Measurements from ENCODE around the gene ZNF574.
"Not testable (repeated sequence)": the region's sequence is repeated elsewhere in the genome, so short reads cannot be mapped to it uniquely, and the experiment has no call there.

Gene ZNF574

GRCh38 chr19:42083537-42083936, 7.6 kb downstream of the ZNF574 start:
- DNase-seq: no peak

GRCh38 chr19:42086188-42086736, 10.3 kb downstream of the ZNF574 start:
- no peak for DNase-seq

- no peak for DNase-seq
Measured at GRCh38 chr19:42086770-42087550, 11.0 kb downstream of the ZNF574 start.

- DNase-seq: no peak
Measured at GRCh38 chr19:42088471-42089190, 12.7 kb downstream of the ZNF574 start.

- no peak for DNase-seq
Measured at GRCh38 chr19:42089191-42089750, 13.3 kb downstream of the ZNF574 start.

GRCh38 chr19:42089772-42090171, 13.8 kb downstream of the ZNF574 start:
- no peak for DNase-seq

GRCh38 chr19:42090672-42091071, 14.7 kb downstream of the ZNF574 start:
- no peak for DNase-seq

GRCh38 chr19:42091300-42091699, 15.3 kb downstream of the ZNF574 start:
- DNase-seq: no peak

GRCh38 chr19:42091742-42092141, 15.8 kb downstream of the ZNF574 start:
- DNase-seq: no peak

- peak; percentile 46 for DNase-seq
Measured at GRCh38 chr19:42092350-42092749, 16.4 kb downstream of the ZNF574 start.

GRCh38 chr19:42093505-42093904, 17.5 kb downstream of the ZNF574 start:
- no peak for DNase-seq

- no peak for DNase-seq
Measured at GRCh38 chr19:42093926-42094325, 18.0 kb downstream of the ZNF574 start.

- DNase-seq: no peak
Measured at GRCh38 chr19:42095142-42095813, 19.3 kb downstream of the ZNF574 start.

- no peak for DNase-seq
Measured at GRCh38 chr19:42095814-42096230, 19.9 kb downstream of the ZNF574 start.

- no peak for DNase-seq
Measured at GRCh38 chr19:42096255-42096837, 20.4 kb downstream of the ZNF574 start.

- DNase-seq: no peak
Measured at GRCh38 chr19:42097461-42097860, 21.5 kb downstream of the ZNF574 start.

- DNase-seq: no peak
Measured at GRCh38 chr19:42098781-42099180, 22.8 kb downstream of the ZNF574 start.

- no peak for DNase-seq
Measured at GRCh38 chr19:42099336-42099925, 23.5 kb downstream of the ZNF574 start.

GRCh38 chr19:42100241-42100640, 24.3 kb downstream of the ZNF574 start:
- not testable (repeated sequence) for DNase-seq

- no peak for DNase-seq
Measured at GRCh38 chr19:42102877-42103276, 26.9 kb downstream of the ZNF574 start.

- DNase-seq: no peak
Measured at GRCh38 chr19:42105368-42105767, 29.4 kb downstream of the ZNF574 start.

Data from activated T-cell treated with anti-CD3 and anti-CD28 coated beads, Interleukin-2, amount 50 U/mL, for 1 hour (primary cell).